HEK293 (cell line): ENCODE measurements around the gene CLDN6.

Experiments
- AEBP2 ChIP-seq: fragments of 450-650 bp; formaldehyde crosslinking; IDR thresholded peaks from 2 replicates; pipeline ENCODE4 v1.5.1; 2016; ENCODE audit warnings: missing biosample characterization, missing genetic modification characterization, borderline replicate concordance
- ATF2 ChIP-seq: fragments of 450-650 bp; formaldehyde crosslinking; IDR thresholded peaks from 2 replicates; pipeline ENCODE4 v1.5.1; 2016; ENCODE audit warnings: missing biosample characterization, missing genetic modification characterization, low read depth
- CTCF ChIP-seq: fragments of 450-650 bp; formaldehyde crosslinking; IDR thresholded peaks from 2 replicates; pipeline ENCODE4 v1.5.1; 2016; ENCODE audit warnings: missing biosample characterization, missing genetic modification characterization
- ELK4 ChIP-seq: IDR thresholded peaks from 2 replicates; pipeline ENCODE4 v1.6.1; 2011; ENCODE audit warnings: mild to moderate bottlenecking, low read depth, low read length, borderline replicate concordance
- HOXA7 ChIP-seq: sonication (generic); formaldehyde crosslinking; IDR thresholded peaks from 2 replicates; pipeline ENCODE4 v1.8.1; 2022; ENCODE audit warnings: missing genetic modification reagents, borderline replicate concordance
- KLF16 ChIP-seq: fragments of 450-650 bp; formaldehyde crosslinking; IDR thresholded peaks from 2 replicates; pipeline ENCODE4 v1.5.1; 2017; ENCODE audit warnings: missing biosample characterization, missing genetic modification characterization
- PRDM10 ChIP-seq: fragments of 450-650 bp; formaldehyde crosslinking; IDR thresholded peaks from 2 replicates; pipeline ENCODE4 v1.5.1; 2016; ENCODE audit warnings: missing biosample characterization, missing genetic modification characterization
- TCF7L2 ChIP-seq: IDR thresholded peaks from 2 replicates; pipeline ENCODE4 v1.6.1; 2011; ENCODE audit warnings: low read depth, mild to moderate bottlenecking, inconsistent platforms, low read length, moderate library complexity, borderline replicate concordance
- ZBTB8A ChIP-seq: fragments of 450-650 bp; formaldehyde crosslinking; IDR thresholded peaks from 2 replicates; pipeline ENCODE4 v1.5.1; 2016; ENCODE audit warnings: missing biosample characterization, missing genetic modification characterization
- ZNF335 ChIP-seq: fragments of 450-650 bp; formaldehyde crosslinking; conservative IDR thresholded peaks from 2 replicates; pipeline ENCODE4 v1.5.1; 2016; ENCODE audit warnings: missing biosample characterization, missing genetic modification characterization
- ZNF747 ChIP-seq: fragments of 450-650 bp; formaldehyde crosslinking; IDR thresholded peaks from 2 replicates; pipeline ENCODE4 v1.5.1; 2016; ENCODE audit warnings: missing biosample characterization, missing genetic modification characterization
- ZSCAN30 ChIP-seq: fragments of 450-650 bp; IDR thresholded peaks from 2 replicates; pipeline ENCODE4 v1.5.1; 2018; ENCODE audit warnings: missing biosample characterization, mild to moderate bottlenecking, missing genetic modification characterization, moderate library complexity

GRCh38 chr16:3063625-3064386 lies 45.8 kb upstream of the CLDN6 start:
- TF ChIP-seq KLF16 (tag by site-specific recombination) (no peak), CTCF (tag by site-specific recombination) (no peak), ZSCAN30 (tag by site-specific recombination) (no peak), ZNF335 (tag by site-specific recombination) (peak; percentile 39; the same call in 1 of the 2 replicates), ELK4 (no peak), HOXA7 (CRISPR knock-in tag) (no peak), ATF2 (tag by site-specific recombination) (no peak), ZNF747 (tag by site-specific recombination) (no peak), AEBP2 (tag by site-specific recombination) (no peak), ZBTB8A (no peak), TCF7L2 (no peak), PRDM10 (tag by site-specific recombination) (no peak)
